Panc1 (cell line): Measurements from ENCODE around the gene HHEX. TPM values are rescaled to one million over a fixed set of nuclear protein-coding genes. Genes with fewer than 3 reads are reported as not detected.

Experiments
- ATAC-seq: fragments of 200-7000 bp; cut with Tn5 transposase; 2 replicates; pipeline ENCODE4 v1.9.1; 2020; ENCODE audit warnings: mild to moderate bottlenecking, moderate library complexity
- Bru-seq: library from RNA; stranded (reverse); fragments of 400-500 nt; gene quantifications from one replicate; lab custom pipeline; 2021; lab: Mats Ljungman, UMichigan
- BruChase-seq, 2 experiments: library from RNA; stranded (reverse); fragments of 400-500 nt; gene quantifications; one replicate each; lab custom pipeline; 2021; lab: Mats Ljungman, UMichigan
- BruUV-seq: library from RNA; stranded (reverse); fragments of 400-500 nt; replicated peaks from 2 replicates; lab custom pipeline; 2021; lab: Mats Ljungman, UMichigan
- CTCF ChIA-PET: fragments of 300-600 bp; sonication (Branson Sonifier 250); formaldehyde crosslinking; loops from one replicate; lab custom pipeline; 2022; ENCODE audit warnings: antibody characterized with exemption; lab: Charles Lee
- POLR2A ChIA-PET: fragments of 300-600 bp; sonication (Branson Sonifier 250); formaldehyde crosslinking; loops from one replicate; lab custom pipeline; 2022; ENCODE audit warnings: antibody characterized with exemption; lab: Charles Lee
- DNase-seq: peaks from one replicate; pipeline ENCODE4 v3.0.0-alpha.2; 2010; ENCODE audit warnings: low read depth, low spot score
- H3K27ac ChIP-seq: 2 replicates; pipeline ENCODE4 v1.5.1; 2011; ENCODE audit warnings: mild to moderate bottlenecking, low read length, inconsistent platforms
- H3K27me3 ChIP-seq: fragments of 200-500 bp; sonication (Bioruptor generic); 2 replicates; pipeline ENCODE4 v1.6.0; 2014; ENCODE audit warnings: low read length, inconsistent platforms; ENCODE audit not compliant: control insufficient read depth, insufficient read depth
- H3K36me3 ChIP-seq: fragments of 200-500 bp; sonication (Bioruptor generic); 2 replicates; pipeline ENCODE4 v1.5.1; 2014; ENCODE audit warnings: inconsistent platforms, mild to moderate bottlenecking, low read length, moderate library complexity; ENCODE audit not compliant: control insufficient read depth, insufficient read depth
- H3K4me1 ChIP-seq: 2 replicates; pipeline ENCODE4 v1.5.1; 2011; ENCODE audit warnings: inconsistent platforms, mild to moderate bottlenecking, low read length, moderate library complexity; ENCODE audit not compliant: control insufficient read depth, insufficient read depth
- H3K4me3 ChIP-seq, 2 experiments: 2 replicates each; pipeline ENCODE4 v1.5.1; 2011 to 2012; ENCODE audit warnings: low read depth in 2 of 2, low read length in 2 of 2, mild to moderate bottlenecking in 2 of 2, inconsistent platforms in 1 of 2, moderate library complexity in 1 of 2
- H3K9me3 ChIP-seq: fragments of 200-500 bp; sonication (Bioruptor generic); 2 replicates; pipeline ENCODE4 v1.5.1; 2014; ENCODE audit warnings: low read depth, mild to moderate bottlenecking, inconsistent platforms, low read length, moderate library complexity; ENCODE audit not compliant: control insufficient read depth, insufficient read depth
- CTCF ChIP-seq: fragments of 450-650 bp; IDR thresholded peaks from 2 replicates; pipeline ENCODE4 v1.5.1; 2017; ENCODE audit warnings: mild to moderate bottlenecking
- POLR2AphosphoS5 ChIP-seq: IDR thresholded peaks from 2 replicates; pipeline ENCODE4 v1.6.1; 2012; ENCODE audit warnings: mild to moderate bottlenecking, low read depth, low read length, moderate library complexity
- REST ChIP-seq, 2 experiments: IDR thresholded peaks; 2 replicates each; pipeline ENCODE4 v1.6.1; 2011 to 2012; ENCODE audit warnings: low read depth in 2 of 2, control low read depth in 1 of 2, low read length in 1 of 2, mild to moderate bottlenecking in 1 of 2, moderate library complexity in 1 of 2; ENCODE audit not compliant: insufficient read depth in 1 of 2
- SIN3A ChIP-seq: IDR thresholded peaks from 2 replicates; pipeline ENCODE4 v1.6.1; 2012; ENCODE audit warnings: low read depth, mild to moderate bottlenecking, low read length, moderate library complexity, borderline replicate concordance; ENCODE audit not compliant: insufficient read depth
- TCF7L2 ChIP-seq: IDR thresholded peaks from 2 replicates; pipeline ENCODE4 v1.6.1; 2011; ENCODE audit warnings: mild to moderate bottlenecking, low read depth, low read length, inconsistent platforms
- in situ Hi-C: cut with HindIII; loops from 2 replicates; pipeline ENCODE4 v1.10.0; 2016; ENCODE audit warnings: low sequenced_read_pairs, low pct_unique_long_range_greater_than_20kb
- intact Hi-C: fragments of 100-400 bp; cut with micrococcal nuclease; formaldehyde crosslinking; loops from one replicate; pipeline ENCODE4 v1.10.0; 2022; ENCODE audit not compliant: unreplicated experiment
- long read RNA-seq: library from polyadenylated mRNA; unstranded; transcript quantifications from one replicate; pipeline ENCODE4 v2.0.0, GENCODE V29; 2021; ENCODE audit not compliant: unreplicated experiment
- polyA plus RNA-seq: library from polyadenylated mRNA; unstranded; fragments of >200 nt; gene quantifications from one replicate; pipeline ENCODE4 v1.2.1, GENCODE V29; 2012; ENCODE audit warnings: missing spikeins; ENCODE audit not compliant: insufficient read length
- total RNA-seq: library from RNA; stranded (reverse); gene quantifications from one replicate; pipeline ENCODE4 v1.2.1, GENCODE V29; 2021; ENCODE audit not compliant: unreplicated experiment

Gene HHEX
- 10.1 TPM for total RNA-seq
- polyA plus RNA-seq = 8.1 TPM
- percentile 63 among the genes with signal in this experiment for Bru-seq, nascent RNA
- BruChase-seq, experiment 1, labeled RNA remaining after a 2-hour chase = percentile 75 among the genes with signal in this experiment
- percentile 53 among the genes with signal in this experiment for BruChase-seq, experiment 2, labeled RNA remaining after a 6-hour chase
- long read RNA-seq, transcript HHEX-201 (4 exons, 1,727 nt) = major isoform, 21 of 29 reads
- long read RNA-seq, partial matches to known transcripts = 1 of 29 reads
- long read RNA-seq, other reads (novel, unspliced or antisense) = 4 of 29 reads

- ChIA-PET CTCF (interaction anchor here (0.6 kb wide), 1 partner anchor 27 kb away, joined by 12 read pairs; no protein-coding TSS in a partner anchor), POLR2A (interaction anchor here (0.9 kb wide), 1 partner anchor 177 kb away, joined by 3 read pairs; no protein-coding TSS in a partner anchor)
- Histone ChIP-seq H3K4me3 (peak within 1 kb of the TSS; percentile 66 to 71), H3K4me1 (peaks cover 8% of the 10 kb centered on the region; the same call in 1 of the 2 replicates), H3K36me3 (peaks cover 4% of the 10 kb centered on the region; the same call in 1 of the 2 replicates), H3K9me3 (no peaks in the 10 kb centered on the region), H3K27me3 (no peaks in the 10 kb centered on the region), H3K27ac (peak within 1 kb of the TSS; percentile 81)
- TF ChIP-seq TCF7L2 = no peak
- peak; percentile 54; the same call in 1 of the 2 replicates for TF ChIP-seq POLR2AphosphoS5
- 0 out of 2 replicates have a peak, but pooled peaks have one; percentile 52 for TF ChIP-seq SIN3A
- DNase-seq (no peak), ATAC-seq (peak; percentile 93)
- BruUV-seq = no TSS peak
- in situ Hi-C loops = no loop called here
- intact Hi-C loops = no loop called here
Measured at GRCh38 chr10:92689663-92690210, at the start of gene HHEX. Gene HHEX (plus strand): TSS chr10:92689955. CDS start chr10:92689987, 32 bp downstream.

- ATAC-seq = peak; percentile 68; the same call in 1 of the 2 replicates
- Histone ChIP-seq H3K9me3 (no peaks in the 10 kb centered on the region), H3K4me3 (no peak overlapping the region), H3K36me3 (peaks cover 52% of the 10 kb centered on the region), H3K27me3 (no peaks in the 10 kb centered on the region), H3K4me1 (peaks cover 7% of the 10 kb centered on the region), H3K27ac (no peak overlapping the region)
- intact Hi-C loops (no loop called here), in situ Hi-C loops (no loop called here)
- CTCF ChIA-PET = interaction anchor here (0.7 kb wide), 1 partner anchor 424 kb away, joined by 3 read pairs; no protein-coding TSS in a partner anchor
- no TSS peak for BruUV-seq
- peak; percentile 50 for DNase-seq
- POLR2A ChIA-PET = no interaction called here
- no peak; the same call in 1 of the 2 replicates for TF ChIP-seq CTCF
- no peak for TF ChIP-seq POLR2AphosphoS5
- TF ChIP-seq TCF7L2 = no peak
- TF ChIP-seq SIN3A = no peak
- no peak for TF ChIP-seq REST (IDR thresholded peaks at IDR 0.05; ENCODE audit: insufficient read depth in 1 of 2, low read depth in 2 of 2, low read length in 1 of 2)
Measured at GRCh38 chr10:92640107-92640506, 49.6 kb upstream of the HHEX start.
